Central memory CD8-positive, alpha-beta T cell (primary cell): ENCODE results near the gene PRDM13.
"Not testable (repeated sequence)": the region's sequence is repeated elsewhere in the genome, so short reads cannot be mapped to it uniquely, and the experiment has no call there.

Experiments used
- ATAC-seq: fragments of 150-1000 bp; cut with Tn5 transposase; replicated peaks from 2 replicates; pipeline ENCODE4 v1.10.0; 2022; ENCODE audit warnings: mild to moderate bottlenecking, moderate FRiP score, moderate number of reproducible peaks; ENCODE audit not compliant: poor library complexity, severe bottlenecking; ENCODE audit errors: extremely low read depth
- DNase-seq, 2 donors: peaks; one replicate each; pipeline ENCODE4 v3.0.0; 2021; ENCODE audit warnings: low spot score in 2 of 2
- H3K27ac Mint-ChIP-seq: one replicate; pipeline ENCODE4 v1.8.0; 2022; ENCODE audit warnings: low read depth, mild to moderate bottlenecking, moderate library complexity, mixed read lengths
- H3K27me3 Mint-ChIP-seq: one replicate; pipeline ENCODE4 v1.8.0; 2022; ENCODE audit warnings: mixed read lengths
- H3K36me3 Mint-ChIP-seq: one replicate; pipeline ENCODE4 v1.8.0; 2022; ENCODE audit warnings: mild to moderate bottlenecking, moderate library complexity, mixed read lengths; ENCODE audit not compliant: insufficient read depth
- H3K4me1 Mint-ChIP-seq: one replicate; pipeline ENCODE4 v1.8.0; 2022; ENCODE audit warnings: mixed read lengths
- H3K4me3 Mint-ChIP-seq: one replicate; pipeline ENCODE4 v1.8.0; 2022; ENCODE audit warnings: mild to moderate bottlenecking, moderate library complexity, mixed read lengths
- H3K9me3 Mint-ChIP-seq: one replicate; pipeline ENCODE4 v1.8.0; 2022; ENCODE audit warnings: mixed read lengths

The PRDM13 gene

GRCh38 chr6:99589907-99590493 lies 16.6 kb upstream of the PRDM13 start:
- peak overlapping the region; percentile 85 for H3K4me3 Mint-ChIP-seq
- no peak overlapping the region for H3K27ac Mint-ChIP-seq
- ATAC-seq (no peak), DNase-seq (no peak)
- H3K36me3 Mint-ChIP-seq = peaks cover 2% of the 10 kb centered on the region
- H3K27me3 Mint-ChIP-seq = peaks cover 72% of the 10 kb centered on the region
- peaks cover 18% of the 10 kb centered on the region for H3K4me1 Mint-ChIP-seq
- no peaks in the 10 kb centered on the region for H3K9me3 Mint-ChIP-seq

- peaks cover 18% of the 10 kb centered on the region for H3K4me1 Mint-ChIP-seq
- peaks cover 2% of the 10 kb centered on the region for H3K36me3 Mint-ChIP-seq
- peak overlapping the region; percentile 19 for H3K4me3 Mint-ChIP-seq
- peaks cover 6% of the 10 kb centered on the region for H3K9me3 Mint-ChIP-seq
- DNase-seq (no peak), ATAC-seq (no peak)
- H3K27me3 Mint-ChIP-seq = peaks cover 82% of the 10 kb centered on the region
- H3K27ac Mint-ChIP-seq = no peak overlapping the region
These were observed 15.6 kb upstream of the PRDM13 start for GRCh38 chr6:99590728-99591672.

- Mint-ChIP-seq H3K4me3 (peak overlapping the region; percentile 19), H3K4me1 (peaks cover 18% of the 10 kb centered on the region), H3K27ac (no peak overlapping the region), H3K27me3 (peaks cover 91% of the 10 kb centered on the region), H3K9me3 (peaks cover 6% of the 10 kb centered on the region), H3K36me3 (peaks cover 2% of the 10 kb centered on the region)
- ATAC-seq (no peak), DNase-seq (no peak)
These were observed 14.8 kb upstream of the PRDM13 start for GRCh38 chr6:99591673-99592364.

- no peak overlapping the region for H3K27ac Mint-ChIP-seq
- H3K27me3 Mint-ChIP-seq = peaks cover 96% of the 10 kb centered on the region
- ATAC-seq (no peak), DNase-seq (no peak)
- H3K4me1 Mint-ChIP-seq = peaks cover 18% of the 10 kb centered on the region
- H3K4me3 Mint-ChIP-seq = no peak overlapping the region
- H3K36me3 Mint-ChIP-seq = peaks cover 2% of the 10 kb centered on the region
- peaks cover 6% of the 10 kb centered on the region for H3K9me3 Mint-ChIP-seq
These were observed 13.7 kb upstream of the PRDM13 start for GRCh38 chr6:99592900-99593299.

- H3K36me3 Mint-ChIP-seq, ATAC-seq, H3K9me3 Mint-ChIP-seq, H3K4me3 Mint-ChIP-seq, H3K27ac Mint-ChIP-seq, DNase-seq, H3K4me1 Mint-ChIP-seq: not testable (repeated sequence)
- H3K27me3 Mint-ChIP-seq = peaks cover 100% of the 10 kb centered on the region
These were observed 11.9 kb upstream of the PRDM13 start for GRCh38 chr6:99594696-99595095.

GRCh38 chr6:99602520-99603420 lies 3.9 kb upstream of the PRDM13 start:
- peak overlapping the region; percentile 64 for H3K4me3 Mint-ChIP-seq
- peaks cover 100% of the 10 kb centered on the region for H3K27me3 Mint-ChIP-seq
- DNase-seq (no peak), ATAC-seq (no peak)
- H3K4me1 Mint-ChIP-seq = peaks cover 20% of the 10 kb centered on the region
- H3K36me3 Mint-ChIP-seq = peaks cover 9% of the 10 kb centered on the region
- no peak overlapping the region for H3K27ac Mint-ChIP-seq
- no peaks in the 10 kb centered on the region for H3K9me3 Mint-ChIP-seq

- Mint-ChIP-seq H3K4me3 (peak overlapping the region; percentile 64), H3K9me3 (no peaks in the 10 kb centered on the region), H3K27ac (no peak overlapping the region), H3K4me1 (peaks cover 20% of the 10 kb centered on the region), H3K27me3 (peaks cover 100% of the 10 kb centered on the region), H3K36me3 (peaks cover 8% of the 10 kb centered on the region)
- peak; percentile 31 for ATAC-seq
- DNase-seq = no peak
These were observed 3.0 kb upstream of the PRDM13 start for GRCh38 chr6:99603421-99604165.

- Mint-ChIP-seq H3K27me3 (peaks cover 100% of the 10 kb centered on the region), H3K9me3 (no peaks in the 10 kb centered on the region), H3K4me3 (peak overlapping the region; percentile 64), H3K36me3 (peaks cover 11% of the 10 kb centered on the region), H3K27ac (no peak overlapping the region), H3K4me1 (peaks cover 20% of the 10 kb centered on the region)
- ATAC-seq = no peak
- no peak for DNase-seq
These were observed 2.2 kb upstream of the PRDM13 start for GRCh38 chr6:99604166-99605073.

- Mint-ChIP-seq H3K27ac (no peak overlapping the region), H3K27me3 (peaks cover 100% of the 10 kb centered on the region), H3K36me3 (peaks cover 11% of the 10 kb centered on the region), H3K4me3 (peak overlapping the region; percentile 20), H3K9me3 (no peaks in the 10 kb centered on the region), H3K4me1 (peaks cover 25% of the 10 kb centered on the region)
- ATAC-seq (no peak), DNase-seq (no peak)
These were observed 1.4 kb upstream of the PRDM13 start for GRCh38 chr6:99605074-99605734.

GRCh38 chr6:99605911-99606655 lies 550 bp upstream of the PRDM13 start:
- no peak overlapping the region for H3K27ac Mint-ChIP-seq
- H3K36me3 Mint-ChIP-seq = peaks cover 11% of the 10 kb centered on the region
- H3K4me1 Mint-ChIP-seq = peaks cover 34% of the 10 kb centered on the region
- ATAC-seq = no peak
- no peaks in the 10 kb centered on the region for H3K9me3 Mint-ChIP-seq
- no peak overlapping the region for H3K4me3 Mint-ChIP-seq
- peaks cover 100% of the 10 kb centered on the region for H3K27me3 Mint-ChIP-seq
- DNase-seq = no peak
